Activated CD8-positive, alpha-beta memory T cell treated with anti-CD3 and anti-CD28 coated beads for 36 hours (primary cell): ENCODE results near the gene NKIRAS1. TPM values are rescaled to one million over a fixed set of nuclear protein-coding genes. Genes with fewer than 3 reads are reported as not detected.

ENCODE experiments used
- CTCF ChIA-PET: fragments of 350-600 bp; sonication (Branson Sonifier 250); formaldehyde crosslinking; loops from one replicate; lab custom pipeline; 2021; ENCODE audit warnings: antibody characterized with exemption; lab: Charles Lee
- POLR2A ChIA-PET: fragments of 350-600 bp; sonication (Branson Sonifier 250); formaldehyde crosslinking; loops from one replicate; lab custom pipeline; 2021; ENCODE audit warnings: antibody characterized with exemption; lab: Charles Lee
- total RNA-seq, 2 experiments: library from RNA; stranded (reverse); gene quantifications; one replicate each; pipeline ENCODE4 v1.2.3, GENCODE V29; 2021

Gene NKIRAS1
- total RNA-seq, 2 experiments from 2014 or later, result 6.1 to 6.2 TPM

DNA sequence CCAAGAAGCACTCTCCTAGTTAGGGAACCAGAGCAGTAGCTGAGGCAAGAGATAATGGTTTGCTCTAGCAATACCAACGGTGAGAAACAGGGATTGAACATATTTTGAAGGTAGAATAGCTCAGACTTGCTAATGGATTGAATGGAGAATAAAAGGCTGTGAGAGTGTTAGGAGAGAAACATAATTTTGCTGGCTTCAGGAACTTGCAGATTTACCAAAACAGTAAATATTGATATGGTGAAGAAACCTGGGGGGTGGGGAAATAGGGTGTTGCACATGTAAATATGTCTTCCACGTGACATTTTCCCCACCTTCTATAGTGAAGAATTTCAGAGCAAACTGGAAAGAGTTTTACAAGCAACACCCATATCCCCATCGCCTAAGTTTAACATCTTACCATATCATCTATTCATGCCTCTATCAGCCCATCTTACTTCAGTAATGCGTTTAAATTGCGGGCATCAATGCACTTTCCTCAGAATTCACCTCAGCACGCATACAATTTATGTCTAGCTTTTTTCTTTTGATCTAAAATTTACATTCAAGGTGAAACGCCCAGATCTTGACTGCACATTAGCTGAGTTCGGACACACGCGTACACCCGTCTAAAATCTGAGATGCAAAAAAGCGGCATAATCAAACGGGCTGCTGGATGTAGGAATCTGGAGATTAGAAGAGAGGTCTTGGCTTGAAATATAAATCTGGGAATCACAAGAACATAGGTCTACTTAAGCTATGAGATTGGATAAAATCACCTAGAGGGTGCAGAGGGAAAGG is 27.4 kb upstream of the NKIRAS1 start:
- ChIA-PET POLR2A (interaction anchor here (1.7 kb wide), 1 partner anchor 27 kb away, joined by 10 read pairs; the partner anchor contains the start of genes NKIRAS1 and RPL15), CTCF (interaction anchor here (0.5 kb wide), 1 partner anchor 91 kb away, joined by 3 read pairs; no protein-coding TSS in a partner anchor)

DNA sequence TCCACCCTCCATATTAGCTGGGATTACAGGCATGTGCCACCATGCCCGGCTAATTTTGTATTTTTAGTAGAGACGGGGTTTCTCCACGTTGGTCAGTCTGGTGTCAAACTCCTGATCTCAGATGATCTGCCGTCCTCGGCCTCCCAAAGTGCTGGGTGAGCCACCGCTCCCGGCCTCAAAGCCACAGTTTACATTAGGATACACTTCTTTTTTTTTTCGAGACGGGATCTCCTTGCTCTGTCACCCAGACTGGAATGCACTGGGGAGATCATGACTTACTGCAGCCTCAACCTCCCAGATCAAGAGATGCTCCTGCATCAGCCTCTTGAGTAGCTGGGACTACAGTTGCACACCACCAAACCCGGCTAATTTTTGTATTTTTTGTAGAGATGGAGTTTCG is 25.8 kb upstream of the NKIRAS1 start:
- ChIA-PET CTCF (no interaction called here), POLR2A (no interaction called here)

DNA sequence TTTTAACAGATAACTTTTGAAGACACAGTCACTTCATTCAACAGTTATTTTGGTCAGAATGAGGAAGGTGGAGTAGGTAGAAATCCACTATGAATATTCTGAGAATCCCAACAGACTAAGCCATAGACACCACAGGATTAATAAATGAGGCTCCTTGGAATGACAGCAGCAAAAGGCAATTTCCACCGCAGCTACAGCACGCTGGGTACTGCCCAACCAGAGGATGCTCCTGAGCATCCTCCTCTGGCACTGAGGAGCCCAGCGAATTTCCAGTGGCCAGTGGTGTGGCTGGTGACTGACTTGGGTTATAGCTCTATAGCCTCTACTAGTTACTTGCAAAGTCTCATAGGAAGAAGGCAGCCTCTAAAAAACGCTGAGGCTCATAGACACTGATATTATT is 24.6 kb upstream of the NKIRAS1 start:
- POLR2A ChIA-PET, result no interaction called here
- CTCF ChIA-PET, result no interaction called here

DNA sequence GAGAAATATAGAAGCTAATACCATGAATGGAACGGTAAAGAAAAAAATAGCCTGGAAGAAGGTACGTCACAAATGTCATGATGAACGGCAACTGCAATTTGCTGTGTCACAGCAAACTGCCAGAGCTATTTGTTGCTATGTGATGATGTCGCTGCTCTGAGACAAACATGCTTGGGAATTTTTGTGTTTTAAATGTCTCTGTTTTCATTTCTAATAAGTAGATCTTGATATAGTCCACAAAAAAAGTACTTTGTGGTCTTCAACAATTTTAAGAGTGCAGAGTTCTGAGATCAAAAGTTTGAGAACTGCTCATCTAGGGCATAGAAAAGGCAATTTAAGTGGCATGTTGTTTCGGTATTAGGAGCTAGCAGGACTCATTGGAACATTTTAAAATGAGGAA is 24.0 kb upstream of the NKIRAS1 start:
- ChIA-PET CTCF (no interaction called here), POLR2A (no interaction called here)

DNA sequence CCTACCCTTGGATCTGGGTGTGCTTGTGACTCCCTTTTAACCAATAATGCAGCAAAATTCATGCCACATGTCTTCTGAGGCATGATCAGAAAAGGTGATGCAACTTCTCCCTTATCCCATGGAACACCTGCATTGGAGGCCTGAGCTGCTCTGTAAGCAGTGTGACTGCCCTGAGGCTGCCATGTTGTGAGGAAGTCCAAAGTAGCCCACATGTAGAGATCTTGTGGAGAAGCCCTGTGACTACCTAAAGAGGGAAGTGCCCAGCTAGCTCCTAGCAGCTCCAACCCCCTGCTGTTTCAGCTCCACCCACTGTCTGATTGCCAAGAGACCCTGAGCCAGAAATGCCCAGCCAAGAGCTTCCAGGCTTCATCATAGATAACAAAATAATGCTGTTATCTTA is 21.9 kb upstream of the NKIRAS1 start:
- CTCF ChIA-PET, result no interaction called here
- POLR2A ChIA-PET, result no interaction called here

DNA sequence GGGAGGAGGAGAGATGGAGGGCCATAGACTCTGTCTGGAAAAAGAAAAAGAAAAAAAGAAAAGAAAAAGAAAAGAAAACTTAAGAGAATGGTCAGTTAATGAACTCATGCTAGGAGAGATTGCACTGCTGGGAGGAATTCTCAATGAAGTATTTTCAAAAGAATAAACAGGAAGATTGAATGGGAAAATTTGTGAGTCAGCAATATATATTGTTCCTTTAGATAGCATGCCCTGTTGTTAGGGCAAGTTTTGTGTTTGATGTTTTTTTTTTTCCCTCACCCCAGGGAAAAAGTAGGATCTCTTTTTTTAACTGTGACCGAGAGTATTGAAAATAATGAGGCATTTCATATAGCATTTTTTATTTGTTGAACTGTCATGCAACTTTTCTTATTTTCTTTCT is 20.5 kb upstream of the NKIRAS1 start:
- ChIA-PET POLR2A (no interaction called here), CTCF (no interaction called here)

DNA sequence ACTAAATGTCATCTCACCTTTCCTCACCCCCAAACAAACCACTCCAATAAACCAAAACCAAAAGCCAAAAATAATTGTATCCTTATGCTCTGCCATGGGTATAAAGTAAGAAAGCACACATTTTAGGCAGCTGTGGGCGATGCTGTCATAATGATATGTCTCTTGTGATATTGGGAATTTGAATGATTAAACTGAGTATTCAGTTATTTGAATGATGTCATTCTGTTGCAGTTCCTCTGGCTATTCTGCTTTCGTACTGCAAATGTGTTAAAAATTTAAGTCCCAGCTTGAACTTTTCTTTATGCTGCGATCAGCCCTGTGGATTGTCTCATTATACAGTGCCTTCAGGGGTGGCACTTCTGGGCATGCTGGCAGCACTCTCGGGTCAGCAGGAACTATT is 17.5 kb upstream of the NKIRAS1 start:
- ChIA-PET POLR2A (no interaction called here), CTCF (no interaction called here)

DNA sequence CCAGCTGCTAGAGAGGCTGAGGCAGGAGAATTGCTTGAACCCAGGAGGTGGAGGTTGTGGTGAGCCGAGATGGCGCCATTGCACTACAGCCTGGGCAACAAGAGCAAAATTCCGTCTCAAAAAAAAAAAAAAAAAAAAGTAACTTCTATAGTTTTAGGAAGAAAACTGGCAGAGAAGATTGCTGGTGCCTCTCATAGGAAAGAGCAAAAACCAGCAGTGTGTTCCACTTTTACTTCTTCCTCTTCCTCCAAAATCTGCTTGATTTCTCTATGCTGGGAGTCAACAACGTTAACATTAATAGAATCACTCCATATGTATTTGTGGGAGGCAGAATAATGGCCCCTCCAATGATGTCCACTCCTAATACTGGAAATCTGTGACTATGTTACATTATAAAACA is 15.8 kb upstream of the NKIRAS1 start:
- POLR2A ChIA-PET, result no interaction called here
- CTCF ChIA-PET, result no interaction called here

DNA sequence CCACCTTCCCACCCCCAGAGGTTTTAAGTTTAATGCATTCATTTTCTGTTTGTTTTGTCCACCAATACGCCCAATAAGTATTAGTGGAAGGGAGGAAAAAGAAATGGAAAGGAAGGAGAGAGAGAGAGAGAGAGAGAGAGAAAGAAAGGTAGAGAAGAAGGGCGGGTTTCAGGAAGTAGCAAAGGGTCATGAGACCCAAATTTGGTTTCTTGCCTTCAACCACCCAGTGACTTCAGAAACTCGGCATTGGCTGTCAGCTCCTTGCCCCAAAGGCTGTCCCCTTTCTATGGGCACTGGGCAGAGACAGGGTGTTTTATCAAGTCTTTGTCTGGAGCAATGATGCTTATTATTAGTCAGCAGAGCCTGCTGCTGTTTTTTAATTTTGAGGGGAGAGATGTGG is 14.8 kb upstream of the NKIRAS1 start:
- CTCF ChIA-PET, result no interaction called here
- POLR2A ChIA-PET, result no interaction called here

DNA sequence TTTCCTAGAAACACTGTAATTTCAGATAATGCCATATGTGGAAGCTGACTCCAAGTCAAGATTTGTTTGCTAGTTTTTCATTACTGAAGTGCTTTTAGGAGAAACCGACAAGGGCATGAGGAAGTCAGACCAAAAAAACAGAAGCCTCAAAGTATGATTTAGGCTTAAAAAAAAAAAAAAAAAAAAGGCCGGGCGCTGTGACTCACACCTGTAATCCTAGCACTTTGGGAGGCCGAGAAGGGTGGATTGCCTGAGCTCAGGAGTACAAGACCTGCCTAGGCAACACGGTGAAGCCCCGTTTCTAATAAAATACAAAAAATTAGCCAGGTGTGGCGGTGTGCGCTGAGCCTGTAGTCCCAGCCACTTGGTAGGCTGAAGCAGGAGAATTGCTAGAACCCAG is 11.7 kb upstream of the NKIRAS1 start:
- POLR2A ChIA-PET, result interaction anchor here (1.7 kb wide), 1 partner anchor 11 kb away, joined by 6 read pairs; the partner anchor contains the start of genes NKIRAS1 and RPL15
- CTCF ChIA-PET, result no interaction called here

DNA sequence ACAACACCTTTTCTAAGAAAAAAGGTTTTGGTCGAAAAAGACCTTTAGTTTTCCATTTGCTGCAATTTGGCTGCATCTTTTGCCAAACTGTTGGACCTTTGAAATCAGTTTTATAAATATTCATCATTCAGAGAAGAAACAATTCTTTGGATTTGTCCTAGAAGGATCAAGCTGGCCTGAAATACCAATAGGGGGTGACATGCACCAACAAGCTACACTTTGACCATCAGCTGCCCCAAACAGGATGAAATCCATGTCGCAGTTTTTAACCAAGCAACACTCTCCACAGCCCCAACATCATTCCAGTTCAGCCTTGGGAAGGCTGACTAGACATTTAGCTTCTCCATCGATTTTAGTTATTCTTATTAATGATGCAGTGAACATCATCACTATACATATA is 9.9 kb upstream of the NKIRAS1 start:
- CTCF ChIA-PET, result no interaction called here
- POLR2A ChIA-PET, result interaction anchor here (0.7 kb wide), 1 partner anchor 9 kb away, joined by 3 read pairs; no protein-coding TSS in a partner anchor

DNA sequence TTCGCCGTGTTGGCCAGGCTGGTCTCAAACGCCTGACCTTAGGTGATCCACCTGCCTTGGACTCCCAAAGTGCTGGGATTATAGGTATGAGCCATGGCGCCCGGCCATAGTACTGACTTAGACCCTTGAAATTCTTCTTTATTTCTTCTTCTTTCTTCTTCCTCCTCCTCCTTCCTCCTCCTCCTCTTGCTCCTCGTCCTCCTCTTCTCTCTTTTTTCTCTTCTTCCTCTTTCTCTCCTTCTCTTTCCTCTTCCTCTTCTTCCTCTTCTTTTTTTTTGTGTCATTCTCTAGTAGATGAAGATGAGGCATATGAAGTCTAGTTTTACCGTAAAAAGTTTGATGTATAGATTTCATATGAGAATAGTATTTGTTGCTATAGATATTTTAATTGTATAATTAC is 9.5 kb upstream of the NKIRAS1 start:
- ChIA-PET POLR2A (interaction anchor here (0.7 kb wide), 1 partner anchor 9 kb away, joined by 3 read pairs; no protein-coding TSS in a partner anchor), CTCF (no interaction called here)

DNA sequence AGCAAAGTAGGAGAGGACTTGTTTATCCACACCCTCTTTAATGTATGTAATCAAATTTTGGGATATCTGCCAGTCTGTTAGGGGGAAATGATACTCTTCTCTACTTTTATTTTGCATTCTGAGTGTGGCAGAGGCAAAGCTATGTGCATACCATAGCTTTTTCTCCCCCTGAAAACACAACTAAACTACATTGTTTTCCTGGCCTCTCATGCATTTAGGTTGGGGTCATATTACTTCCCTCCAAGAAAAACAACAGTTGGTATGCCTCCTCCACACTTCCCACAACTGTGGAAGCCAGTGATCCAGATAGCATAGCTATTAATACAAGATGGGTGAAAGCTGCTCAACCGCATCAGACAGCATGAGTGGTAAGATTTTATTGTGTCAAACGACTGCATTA is 7.0 kb upstream of the NKIRAS1 start:
- ChIA-PET CTCF (no interaction called here), POLR2A (no interaction called here)

DNA sequence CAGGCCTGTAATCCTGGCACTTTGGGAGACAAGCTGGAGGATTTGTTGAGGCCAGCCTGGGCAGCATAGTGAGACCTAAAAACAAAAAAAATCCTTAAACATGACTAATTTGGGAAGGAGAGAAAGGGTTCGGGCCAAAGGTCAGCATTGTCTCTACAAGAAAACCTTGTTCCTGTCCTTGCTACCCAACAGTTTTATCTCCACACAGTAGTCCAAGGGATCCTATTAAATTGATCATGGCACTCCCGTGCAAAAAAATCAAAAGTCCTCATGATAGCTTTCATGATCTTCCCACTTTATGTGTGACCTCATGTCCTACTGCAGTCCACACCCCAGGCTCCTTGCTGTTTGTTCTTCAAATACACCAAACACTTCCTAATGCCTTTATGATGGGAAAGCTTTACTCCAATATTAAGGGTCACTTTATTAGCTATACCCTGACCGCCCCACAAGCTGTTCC is 4.3 kb upstream of the NKIRAS1 start:
- ChIA-PET CTCF (no interaction called here), POLR2A (interaction anchor here (0.7 kb wide), 1 partner anchor 33 kb away, joined by 3 read pairs; no protein-coding TSS in a partner anchor)

DNA sequence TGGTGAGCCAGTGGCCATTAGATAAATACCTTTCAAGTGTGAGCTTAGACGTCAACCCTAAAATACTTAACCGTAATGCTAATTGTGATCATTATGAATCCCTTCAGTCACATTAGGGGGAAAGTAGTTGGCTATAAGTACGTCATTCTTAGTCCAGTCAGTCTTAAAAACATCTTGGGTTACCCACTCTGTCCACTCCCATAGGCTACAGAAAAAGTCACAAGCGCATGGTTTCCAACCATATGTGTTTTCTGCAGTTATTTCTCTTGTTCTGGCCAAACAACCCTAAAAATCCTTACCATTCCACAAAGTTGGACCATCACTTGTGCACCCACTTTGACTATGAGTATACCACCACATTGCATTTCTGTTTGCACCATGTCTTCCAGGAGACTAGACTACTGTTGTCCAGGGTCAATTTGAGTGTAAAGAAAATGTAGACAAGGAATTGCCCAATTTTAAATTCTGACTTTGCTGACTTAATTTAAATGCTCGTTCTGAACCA is 3.4 kb upstream of the NKIRAS1 start:
- CTCF ChIA-PET, result no interaction called here
- POLR2A ChIA-PET, result no interaction called here

DNA sequence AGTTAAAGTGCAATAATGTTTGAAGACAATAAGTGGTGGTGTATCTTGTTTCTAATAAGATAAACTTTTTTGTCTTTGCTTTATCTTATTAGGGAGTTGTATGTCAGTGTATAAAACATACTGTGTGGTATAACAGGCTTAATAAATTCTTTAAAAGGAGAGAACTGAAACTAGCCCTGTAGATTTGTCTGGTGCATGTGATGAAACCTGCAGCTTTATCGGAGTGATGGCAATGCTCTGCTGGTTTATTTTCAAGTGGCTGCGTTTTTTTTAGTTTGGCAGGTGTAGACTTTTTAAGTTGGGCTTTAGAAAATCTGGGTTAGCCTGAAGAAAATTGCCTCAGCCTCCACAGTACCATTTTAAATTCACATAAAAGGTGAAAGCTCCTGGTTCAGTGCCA is 2.8 kb upstream of the NKIRAS1 start:
- POLR2A ChIA-PET, result interaction anchor here (1.1 kb wide), 1 partner anchor 30 kb away, joined by 4 read pairs; no protein-coding TSS in a partner anchor

DNA sequence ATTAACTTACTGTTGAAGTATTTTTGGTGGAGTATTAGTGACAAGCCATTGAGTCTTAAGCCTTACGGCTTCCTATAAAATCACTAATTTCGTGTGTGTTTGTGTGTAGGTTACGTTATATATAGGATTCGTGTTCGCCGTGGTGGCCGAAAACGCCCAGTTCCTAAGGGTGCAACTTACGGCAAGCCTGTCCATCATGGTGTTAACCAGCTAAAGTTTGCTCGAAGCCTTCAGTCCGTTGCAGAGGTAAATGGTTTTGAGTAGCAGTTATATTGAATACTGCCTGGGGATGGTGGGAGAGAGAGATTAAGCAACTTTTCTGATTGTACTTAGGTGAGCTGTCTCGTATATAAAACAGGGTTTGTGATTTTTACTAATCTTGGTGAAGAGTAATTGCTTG is 1.5 kb upstream of the NKIRAS1 start:
- POLR2A ChIA-PET, result interaction anchor here (0.9 to 2.9 kb wide), 4 partner anchors 8 to 109 kb away, joined by 3 to 19 read pairs (median 4); no protein-coding TSS in a partner anchor
- CTCF ChIA-PET, result interaction anchor here (2.1 kb wide), 1 partner anchor 30 kb away, joined by 5 read pairs; no protein-coding TSS in a partner anchor

More for the DNA sequence above, 2.8 kb upstream of the NKIRAS1 start:
- CTCF ChIA-PET, result no interaction called here

DNA sequence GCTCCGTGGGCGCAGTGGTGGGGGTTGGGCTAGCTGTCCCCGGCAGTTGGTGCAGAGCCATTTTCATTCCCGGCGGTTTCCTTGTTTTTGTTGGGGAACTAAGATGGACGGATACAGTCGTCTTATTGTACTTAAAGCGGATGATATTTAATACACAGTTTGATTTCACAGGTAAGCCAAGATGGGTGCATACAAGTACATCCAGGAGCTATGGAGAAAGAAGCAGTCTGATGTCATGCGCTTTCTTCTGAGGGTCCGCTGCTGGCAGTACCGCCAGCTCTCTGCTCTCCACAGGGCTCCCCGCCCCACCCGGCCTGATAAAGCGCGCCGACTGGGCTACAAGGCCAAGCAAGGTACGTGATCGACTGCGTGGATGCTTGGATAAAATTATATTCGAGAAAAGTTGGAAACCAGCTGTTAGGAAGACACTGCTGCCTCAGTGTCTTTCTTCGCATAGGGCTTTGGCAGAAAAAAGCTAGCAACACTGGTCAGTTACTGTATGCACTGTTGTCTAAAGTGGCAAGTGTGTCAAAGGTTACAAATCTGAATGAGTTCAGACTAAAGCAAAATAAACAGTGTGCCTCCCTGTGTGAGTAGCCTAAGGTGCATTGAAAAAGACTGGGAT is 1.0 kb upstream of the NKIRAS1 start:
- ChIA-PET POLR2A (interaction anchor here (0.9 to 2.9 kb wide), 7 partner anchors 9 to 109 kb away, joined by 3 to 19 read pairs (median 10); no protein-coding TSS in a partner anchor), CTCF (interaction anchor here (2.1 kb wide), 1 partner anchor 29 kb away, joined by 5 read pairs; no protein-coding TSS in a partner anchor)

DNA sequence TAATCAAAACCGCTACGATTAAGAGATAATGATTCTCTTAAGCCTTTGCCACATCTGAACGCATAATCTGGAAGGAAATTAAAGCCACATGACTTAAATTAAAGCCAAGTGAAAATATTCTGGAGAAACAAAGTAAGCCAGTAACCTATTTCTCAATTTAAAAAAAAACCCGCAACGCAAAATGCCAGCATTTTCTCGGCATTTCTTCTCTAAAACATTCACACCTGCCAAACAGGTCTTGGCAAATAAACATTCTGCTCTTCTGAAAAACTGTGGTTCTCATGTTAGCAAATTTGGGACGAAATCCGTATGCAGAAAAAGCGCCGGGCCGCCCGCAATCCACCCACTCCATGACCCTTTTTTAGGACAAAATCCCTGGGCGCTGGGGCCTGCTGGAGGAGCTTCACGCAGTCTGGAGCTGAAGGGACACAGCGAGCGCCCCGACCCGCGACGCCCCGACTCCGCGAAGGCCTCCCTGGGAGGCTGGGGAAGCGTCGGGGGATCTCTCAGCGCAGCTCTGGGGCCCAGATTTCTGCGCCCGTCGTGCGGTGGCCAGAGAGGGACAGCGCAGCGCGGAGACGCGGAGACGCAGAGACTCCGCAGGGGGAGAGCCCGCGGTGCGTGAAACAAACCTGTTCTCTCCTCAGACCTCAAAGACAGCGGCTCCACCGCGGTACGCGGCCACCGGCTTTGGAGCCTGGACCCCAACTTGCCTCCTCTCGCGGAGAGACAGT is 471 bp downstream of the NKIRAS1 start:
- CTCF ChIA-PET, result interaction anchor here (1.0 to 2.1 kb wide), 2 partner anchors 24 to 28 kb away, joined by 3 to 5 read pairs; no protein-coding TSS in a partner anchor
- POLR2A ChIA-PET, result interaction anchor here (0.5 to 2.9 kb wide), 16 partner anchors 8 to 155 kb away, joined by 3 to 19 read pairs (median 3); no protein-coding TSS in a partner anchor
